GM12872 (cell line): ENCODE measurements around the gene GRK3.

Experiments
- TF ChIP-seq, protein P1 (sequence below): IDR thresholded peaks from 3 replicates; pipeline ENCODE4 v1.5.1; 2011; ENCODE audit warnings: low read depth, mild to moderate bottlenecking, low read length, moderate library complexity; ENCODE audit not compliant: insufficient read depth

GRK3 gene

DNA sequence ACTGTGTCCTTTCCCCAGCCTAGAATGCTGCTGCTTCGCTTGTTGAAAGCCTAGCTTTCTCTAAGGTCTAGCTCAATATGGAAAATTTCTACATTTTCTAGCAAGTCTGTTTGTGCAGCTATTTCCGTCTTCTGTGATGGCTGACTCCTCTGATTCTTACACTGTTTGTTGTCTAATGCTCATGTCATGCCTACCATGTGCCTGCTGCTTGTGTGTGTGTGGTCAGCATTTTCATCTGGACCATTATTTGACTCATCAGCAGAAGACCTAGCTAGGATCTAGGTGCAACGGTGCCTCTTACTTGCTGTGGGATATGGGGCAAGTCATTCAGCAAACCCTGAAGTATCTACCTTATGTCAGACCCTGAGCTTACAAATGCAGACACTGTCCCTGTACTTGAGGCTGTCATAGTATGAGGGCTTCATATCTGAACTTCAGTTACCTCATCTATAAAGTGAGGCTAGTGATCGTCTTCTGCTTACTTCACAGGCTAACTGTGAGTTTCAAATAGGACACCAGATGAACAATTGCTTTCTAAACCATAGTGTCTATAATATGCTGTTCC, 91.0 kb downstream of the GRK3 start:
- TF ChIP-seq, protein P1, sequence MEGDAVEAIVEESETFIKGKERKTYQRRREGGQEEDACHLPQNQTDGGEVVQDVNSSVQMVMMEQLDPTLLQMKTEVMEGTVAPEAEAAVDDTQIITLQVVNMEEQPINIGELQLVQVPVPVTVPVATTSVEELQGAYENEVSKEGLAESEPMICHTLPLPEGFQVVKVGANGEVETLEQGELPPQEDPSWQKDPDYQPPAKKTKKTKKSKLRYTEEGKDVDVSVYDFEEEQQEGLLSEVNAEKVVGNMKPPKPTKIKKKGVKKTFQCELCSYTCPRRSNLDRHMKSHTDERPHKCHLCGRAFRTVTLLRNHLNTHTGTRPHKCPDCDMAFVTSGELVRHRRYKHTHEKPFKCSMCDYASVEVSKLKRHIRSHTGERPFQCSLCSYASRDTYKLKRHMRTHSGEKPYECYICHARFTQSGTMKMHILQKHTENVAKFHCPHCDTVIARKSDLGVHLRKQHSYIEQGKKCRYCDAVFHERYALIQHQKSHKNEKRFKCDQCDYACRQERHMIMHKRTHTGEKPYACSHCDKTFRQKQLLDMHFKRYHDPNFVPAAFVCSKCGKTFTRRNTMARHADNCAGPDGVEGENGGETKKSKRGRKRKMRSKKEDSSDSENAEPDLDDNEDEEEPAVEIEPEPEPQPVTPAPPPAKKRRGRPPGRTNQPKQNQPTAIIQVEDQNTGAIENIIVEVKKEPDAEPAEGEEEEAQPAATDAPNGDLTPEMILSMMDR = no peak

DNA sequence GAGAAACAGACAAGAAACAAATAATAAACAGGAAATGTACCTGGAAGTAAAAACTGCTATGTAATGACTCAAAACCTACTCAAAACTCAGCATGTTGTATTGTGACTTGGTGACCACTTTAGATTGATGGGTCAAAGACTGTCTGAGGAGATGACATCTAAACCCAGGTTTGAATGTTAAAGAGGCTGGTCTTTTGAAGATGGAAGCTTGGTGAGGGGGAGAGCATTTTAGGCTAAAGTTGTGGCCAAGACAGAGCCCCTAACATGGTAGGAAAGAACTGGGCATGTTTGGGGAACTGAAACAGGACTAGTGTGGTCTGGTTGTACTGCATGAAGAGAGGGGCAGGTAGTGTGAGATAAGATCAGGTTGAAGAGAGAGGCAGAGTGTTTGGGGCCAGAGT, 92.2 kb downstream of the GRK3 start:
- TF ChIP-seq, protein P1 = no peak

- TF ChIP-seq, protein P1 = no peak
Measured at GRCh38 chr22:25658633-25659032, 94.2 kb downstream of the GRK3 start.

- TF ChIP-seq, protein P1 = no peak
Measured at GRCh38 chr22:25659413-25659812, 94.9 kb downstream of the GRK3 start.

DNA sequence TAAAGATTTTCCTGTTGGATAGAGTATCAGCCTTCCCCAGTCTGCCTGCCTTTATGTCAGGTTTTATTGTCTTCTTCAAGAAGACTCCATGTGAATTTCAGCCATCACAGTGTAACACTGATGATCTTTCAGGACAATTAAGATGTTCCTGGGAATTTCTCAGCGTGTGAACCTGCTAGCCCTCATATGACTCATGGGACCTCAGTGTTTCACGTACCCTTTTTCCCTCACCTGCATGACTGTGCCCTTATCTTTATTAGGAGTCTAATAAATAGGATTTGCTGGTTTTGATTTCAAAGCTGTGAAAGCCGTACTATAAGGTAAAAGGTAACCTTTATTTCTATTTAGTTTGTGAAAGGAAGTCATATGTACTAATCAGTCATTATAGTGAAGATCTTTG, 95.9 kb downstream of the GRK3 start:
- TF ChIP-seq, protein P1 = no peak

DNA sequence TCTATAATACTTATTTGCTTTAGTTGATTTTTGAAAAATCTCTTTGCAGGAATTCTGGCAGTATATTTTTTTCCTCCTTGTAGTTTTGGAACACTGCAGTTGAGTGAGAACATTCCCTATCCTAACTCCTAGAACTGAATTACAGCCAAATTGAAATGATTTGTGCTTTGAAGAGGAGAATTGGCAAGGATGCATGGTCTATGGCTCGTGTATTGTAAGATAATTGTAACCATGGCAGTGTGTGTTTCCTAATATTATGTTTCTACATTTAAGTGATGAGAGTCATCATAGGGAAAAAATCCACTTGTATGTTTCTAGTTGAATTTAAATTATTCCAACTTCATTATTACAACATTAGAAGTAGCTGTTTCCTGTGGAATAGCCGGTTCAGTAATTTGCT, 96.6 kb downstream of the GRK3 start:
- TF ChIP-seq, protein P1 = no peak

- TF ChIP-seq, protein P1 = no peak
Measured at GRCh38 chr22:25663654-25664053, 99.2 kb downstream of the GRK3 start.
